ENCODE results near the gene ZNF366.

ZNF366 gene

GRCh38 chr5:72494623-72495124 is 12.5 kb downstream of the ZNF366 start:
- DNase-seq (ENCODE audit: extremely low read depth in 1 of 2, low read depth in 1 of 2) = no peak

GRCh38 chr5:72489536-72489935 is 17.7 kb downstream of the ZNF366 start:
- DNase-seq (ENCODE audit: extremely low read depth in 1 of 2, low read depth in 1 of 2) = no peak

- no peak for DNase-seq (ENCODE audit: extremely low read depth in 1 of 2, low read depth in 1 of 2)
Measured at GRCh38 chr5:72488756-72489155, 18.5 kb downstream of the ZNF366 start.

- DNase-seq (ENCODE audit: extremely low read depth in 1 of 2, low read depth in 1 of 2) = no peak
Measured at GRCh38 chr5:72487177-72487576, 20.0 kb downstream of the ZNF366 start.

DNA sequence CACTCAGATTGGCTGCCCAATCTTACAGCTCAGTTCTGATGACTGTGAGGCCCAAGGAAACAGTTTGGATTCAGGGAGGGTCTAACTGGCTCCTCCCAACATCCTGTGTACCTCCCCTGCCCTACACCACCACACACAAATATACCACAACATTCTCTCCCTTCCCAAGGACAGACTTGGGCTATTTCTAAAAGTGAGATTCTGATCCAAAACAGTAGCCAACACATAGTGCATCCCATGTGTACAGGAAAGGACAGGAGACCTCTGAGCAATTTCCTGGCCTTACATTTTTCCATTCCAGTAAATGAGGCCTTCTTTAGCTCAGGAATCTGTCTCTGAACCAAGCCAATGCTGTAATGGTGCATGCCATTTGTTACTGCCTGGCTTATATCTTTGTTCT is 20.8 kb downstream of the ZNF366 start:
- DNase-seq (ENCODE audit: extremely low read depth in 1 of 2, low read depth in 1 of 2) = no peak

GRCh38 chr5:72485430-72485974 is 21.7 kb downstream of the ZNF366 start:
- no peak for DNase-seq (ENCODE audit: extremely low read depth in 1 of 2, low read depth in 1 of 2)

GRCh38 chr5:72482046-72482445 is 25.2 kb downstream of the ZNF366 start:
- no peak for DNase-seq (ENCODE audit: extremely low read depth in 1 of 2, low read depth in 1 of 2)

GRCh38 chr5:72480841-72481240 is 26.4 kb downstream of the ZNF366 start:
- DNase-seq (ENCODE audit: extremely low read depth in 1 of 2, low read depth in 1 of 2) = no peak

DNA sequence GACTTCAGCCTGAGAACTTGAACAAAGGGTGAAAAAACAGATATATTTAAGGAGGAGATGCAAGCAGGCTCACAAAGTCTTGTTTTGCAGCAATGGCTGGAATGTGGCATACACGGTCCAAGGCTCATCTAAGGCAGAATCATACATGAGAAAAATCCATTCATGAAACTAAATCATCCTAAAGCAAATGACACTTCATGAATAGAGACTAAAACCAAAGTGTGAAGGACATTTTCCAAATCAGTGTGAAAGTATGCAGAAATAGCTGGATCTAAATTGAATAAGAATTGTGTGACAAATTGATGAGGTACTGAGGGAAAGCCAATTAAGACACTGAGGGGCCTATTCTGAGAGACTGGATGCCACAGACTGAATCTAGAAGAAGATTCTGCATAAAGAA is 27.3 kb downstream of the ZNF366 start:
- no peak for DNase-seq (ENCODE audit: extremely low read depth in 1 of 2, low read depth in 1 of 2)

DNA sequence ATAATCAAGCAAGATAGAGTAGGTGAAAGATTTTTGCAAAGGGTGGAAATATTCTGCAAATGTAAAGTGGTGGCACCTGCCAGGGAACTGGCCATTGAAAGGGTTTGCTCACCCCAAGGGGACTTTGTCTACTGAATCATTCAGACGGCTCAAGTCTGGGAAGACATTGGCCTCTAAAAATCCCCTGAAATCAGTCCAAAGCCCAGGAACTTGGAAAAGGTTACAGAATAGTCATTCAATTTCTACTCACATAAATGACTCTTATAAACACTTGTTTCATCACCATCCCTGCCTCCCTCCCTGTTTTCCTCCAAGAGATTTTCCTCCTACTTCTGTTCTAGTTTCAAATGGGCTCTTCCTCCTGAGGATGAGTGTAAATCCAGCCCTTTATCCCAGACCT is 28.5 kb downstream of the ZNF366 start:
- no peak for DNase-seq (ENCODE audit: extremely low read depth in 1 of 2, low read depth in 1 of 2)

GRCh38 chr5:72478276-72478675 is 28.9 kb downstream of the ZNF366 start:
- no peak for DNase-seq (ENCODE audit: extremely low read depth in 1 of 2, low read depth in 1 of 2)

DNA sequence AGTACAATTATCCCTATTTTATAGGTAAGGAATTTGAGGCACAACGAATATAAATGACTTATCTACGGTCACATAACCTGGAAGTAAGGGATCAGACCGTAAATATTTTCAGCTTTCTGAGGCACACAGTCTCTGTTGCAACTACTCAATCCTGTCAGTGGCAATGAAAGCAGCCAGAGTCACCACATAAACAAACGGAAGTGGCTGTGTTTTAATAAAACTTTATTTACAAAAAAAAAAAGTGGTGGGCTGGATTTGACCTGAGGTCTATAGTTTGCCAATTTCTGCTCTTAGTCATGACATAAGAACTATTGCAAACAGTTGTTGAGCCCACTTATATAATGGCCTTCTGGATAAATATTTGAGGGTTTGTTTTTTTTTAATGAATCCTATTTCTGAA is 29.6 kb downstream of the ZNF366 start:
- no peak for DNase-seq (ENCODE audit: extremely low read depth in 1 of 2, low read depth in 1 of 2)

DNA sequence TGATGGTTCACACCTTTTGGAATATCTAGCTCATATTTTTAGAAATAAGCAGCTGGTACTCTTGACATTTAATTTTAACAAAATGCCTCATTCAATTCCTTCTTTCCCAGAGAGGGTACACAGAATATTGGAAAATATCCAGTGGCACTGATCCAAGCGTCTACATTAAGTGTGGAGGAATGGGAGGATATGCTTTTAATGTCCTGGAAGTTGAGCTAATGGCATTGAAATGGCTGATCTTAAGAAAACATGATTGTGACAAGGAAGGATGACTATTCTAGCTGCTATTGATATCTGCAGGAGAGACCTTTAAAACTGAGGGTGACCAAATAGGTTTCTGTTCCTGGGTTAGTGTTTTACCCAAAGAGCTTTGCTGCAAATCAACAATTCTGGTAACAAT is 30.0 kb downstream of the ZNF366 start:
- no peak for DNase-seq (ENCODE audit: extremely low read depth in 1 of 2, low read depth in 1 of 2)

- DNase-seq (ENCODE audit: extremely low read depth in 1 of 2, low read depth in 1 of 2) = no peak
Measured at GRCh38 chr5:72476721-72477120, 30.5 kb downstream of the ZNF366 start.

- DNase-seq (ENCODE audit: extremely low read depth in 1 of 2, low read depth in 1 of 2) = no peak
Measured at GRCh38 chr5:72476275-72476674, 30.9 kb downstream of the ZNF366 start.

DNA sequence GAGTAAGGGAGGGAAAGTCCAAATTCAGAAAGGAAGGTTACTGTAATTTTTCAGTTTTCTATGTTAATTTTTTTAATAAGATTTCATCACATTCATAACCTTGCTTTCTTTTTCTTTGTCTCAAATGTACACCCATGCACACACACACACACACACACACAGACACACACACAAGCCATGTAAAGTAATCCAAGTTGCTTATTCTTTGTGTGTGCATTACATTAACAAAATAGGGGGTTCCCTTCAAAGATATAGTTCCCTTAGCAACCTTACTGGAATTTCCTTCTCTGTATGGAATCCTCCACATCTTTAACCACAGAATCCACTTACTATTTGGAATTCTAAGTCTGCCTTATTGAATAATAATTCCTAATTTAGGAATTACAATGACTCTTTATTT is 32.7 kb downstream of the ZNF366 start:
- no peak for DNase-seq (ENCODE audit: extremely low read depth in 1 of 2, low read depth in 1 of 2)

GRCh38 chr5:72474046-72474500 is 33.1 kb downstream of the ZNF366 start:
- DNase-seq (ENCODE audit: extremely low read depth in 1 of 2, low read depth in 1 of 2) = no peak

DNA sequence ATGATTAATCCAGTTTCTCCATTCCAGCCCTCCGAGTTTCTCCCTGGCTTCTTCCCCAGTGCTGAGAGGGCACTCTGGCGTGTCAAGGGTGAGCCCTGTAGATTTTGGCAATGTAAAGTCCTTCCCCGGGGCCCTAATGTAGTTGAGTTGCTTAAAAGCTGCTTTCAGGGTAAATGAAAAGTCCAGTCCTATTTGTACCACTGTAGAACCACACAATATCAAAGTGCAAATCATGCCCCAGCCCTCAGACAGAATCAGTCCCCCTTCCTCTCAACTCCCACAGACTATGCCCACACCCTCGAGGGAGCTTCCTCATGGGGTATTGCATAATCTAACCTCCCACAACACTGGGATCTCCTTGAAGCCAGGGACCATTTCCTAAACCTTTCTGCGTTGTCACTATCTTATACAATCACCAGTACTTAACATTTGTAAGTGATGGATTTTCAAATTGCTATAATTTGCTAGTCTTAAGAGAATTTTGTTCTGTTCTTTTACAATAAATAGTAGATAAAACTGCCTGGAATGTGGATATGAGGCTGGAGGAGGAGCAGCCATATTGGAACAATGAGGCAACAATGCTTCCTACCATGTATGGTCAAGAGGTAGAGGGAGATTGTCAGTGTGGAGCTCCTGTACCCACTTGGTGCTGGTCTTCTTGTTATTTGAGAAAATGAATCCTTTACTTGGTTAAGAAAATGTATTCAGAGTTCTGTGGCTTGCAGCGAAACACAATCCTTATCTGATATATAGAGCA is 34.4 kb downstream of the ZNF366 start:
- DNase-seq (ENCODE audit: extremely low read depth in 1 of 2, low read depth in 1 of 2) = no peak

DNA sequence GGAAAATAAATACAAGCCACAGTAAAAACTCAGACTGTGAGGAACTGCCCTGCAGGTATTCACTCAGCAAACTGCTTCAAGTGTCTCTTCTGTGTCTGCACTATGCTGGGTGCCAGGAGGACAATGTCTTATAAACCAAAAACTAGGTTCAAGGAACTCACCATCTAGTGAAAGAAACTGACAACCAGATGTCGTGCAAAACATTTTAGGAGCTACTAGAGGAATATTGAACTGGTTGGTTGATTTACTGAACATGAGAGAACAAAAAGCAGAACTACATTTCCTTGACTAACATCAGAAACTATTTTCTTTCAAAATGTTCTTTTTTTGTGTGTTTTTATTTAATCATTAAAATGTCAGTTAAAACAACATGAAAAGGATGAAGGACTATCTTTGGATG is 35.2 kb downstream of the ZNF366 start:
- no peak for DNase-seq (ENCODE audit: extremely low read depth in 1 of 2, low read depth in 1 of 2)

GRCh38 chr5:72470826-72471225 is 36.4 kb downstream of the ZNF366 start:
- no peak for DNase-seq (ENCODE audit: extremely low read depth in 1 of 2, low read depth in 1 of 2)

DNA sequence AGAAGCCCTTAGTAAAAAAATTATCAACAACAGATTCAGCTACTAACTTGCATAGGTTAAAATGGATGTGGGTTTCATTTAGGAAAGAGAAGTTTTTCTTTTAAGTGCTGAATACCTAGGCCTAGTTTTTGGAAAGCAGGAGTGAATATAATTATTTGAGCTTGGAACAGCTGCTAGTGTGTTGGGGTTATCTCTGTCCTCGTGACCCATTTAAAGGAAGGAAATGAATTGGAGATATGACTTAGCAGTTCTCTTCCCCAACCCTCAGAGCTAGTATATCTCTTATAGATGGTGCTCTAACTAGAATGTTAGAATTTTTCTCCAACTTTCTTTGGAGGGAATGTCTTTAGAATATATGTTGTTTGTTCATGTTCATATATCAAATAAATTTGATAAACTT is 38.6 kb downstream of the ZNF366 start:
- DNase-seq (ENCODE audit: extremely low read depth in 1 of 2, low read depth in 1 of 2) = no peak

DNA sequence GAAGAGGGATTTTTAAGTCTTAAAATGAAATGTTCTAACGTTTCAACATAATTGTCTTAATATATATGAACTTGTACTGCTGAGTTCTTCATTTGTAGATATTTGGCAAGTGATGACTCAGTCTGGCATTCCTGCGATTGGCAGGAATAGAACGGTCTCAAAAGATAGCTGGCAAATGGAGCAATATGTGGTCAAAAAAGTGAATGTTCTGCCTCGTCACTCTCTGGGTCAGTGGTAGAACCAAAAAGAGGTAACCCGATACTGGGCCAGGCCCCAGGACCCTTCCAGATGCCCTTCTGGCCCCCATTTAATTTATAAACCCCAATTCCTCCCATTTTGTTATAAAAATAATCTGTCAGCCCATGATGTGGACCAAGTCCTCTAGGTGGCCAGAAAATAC is 39.2 kb downstream of the ZNF366 start:
- no peak for DNase-seq (ENCODE audit: extremely low read depth in 1 of 2, low read depth in 1 of 2)

- DNase-seq (ENCODE audit: extremely low read depth in 1 of 2, low read depth in 1 of 2) = no peak
Measured at GRCh38 chr5:72467461-72467860, 39.7 kb downstream of the ZNF366 start.

Measured in stimulated activated CD8-positive, alpha-beta memory T cell treated with anti-CD3 and anti-CD28 coated beads, Interleukin-7, amount 100 ng/mL, for 48 hours (primary cell).